ENCODE measurements around the gene TOP3B.

TOP3B gene

DNA sequence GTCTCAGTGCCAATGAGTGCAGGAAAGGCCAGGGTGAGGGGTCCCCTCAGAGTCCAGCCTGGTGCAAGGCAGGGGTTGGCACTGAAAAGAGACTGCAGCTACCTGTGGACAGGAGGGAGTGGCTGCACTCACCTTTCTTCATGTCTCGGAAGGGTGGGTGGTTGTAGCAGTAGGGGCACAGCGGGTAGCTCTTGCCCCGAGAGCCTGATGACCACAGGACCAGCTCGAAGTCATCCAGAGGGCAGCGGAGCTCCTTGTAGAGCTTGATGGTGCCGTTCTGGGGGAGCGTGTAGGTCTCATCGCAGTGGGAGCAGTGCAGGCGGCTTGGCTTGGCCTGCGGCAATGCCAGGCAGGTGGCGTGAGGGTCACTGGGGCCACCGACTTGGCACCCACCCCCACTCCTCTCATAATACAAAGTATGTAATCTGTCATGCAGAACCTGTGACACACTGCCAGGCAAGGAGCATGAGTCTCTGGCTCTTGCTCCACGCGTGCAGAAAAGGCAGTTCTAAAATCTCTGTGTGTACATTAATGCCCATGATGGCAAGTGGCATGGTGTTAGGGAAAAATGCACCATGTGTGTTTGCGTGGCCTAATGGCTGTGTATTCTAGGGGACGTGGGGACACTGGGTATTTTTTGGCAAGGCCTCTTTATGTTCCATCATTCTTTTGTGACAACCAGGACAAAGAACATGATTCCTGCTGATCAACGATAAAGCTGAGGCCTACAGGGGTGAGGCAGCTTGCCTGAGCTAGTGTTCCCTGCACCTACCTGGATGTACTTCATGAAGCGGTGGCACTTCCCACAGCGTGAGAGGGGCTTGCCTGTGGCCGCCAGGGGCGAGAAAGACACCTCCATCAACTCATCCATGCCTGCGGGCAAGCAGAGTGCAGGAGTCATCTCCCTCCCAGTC is 24.0 kb downstream of the TOP3B start:
- DNase-seq (ENCODE audit: low read depth) = no peak
- H3K36me3 ChIP-seq (ENCODE audit: control insufficient read depth, insufficient read depth, low read length, severe bottlenecking) = peaks cover 37% of the 10 kb centered on the region

DNA sequence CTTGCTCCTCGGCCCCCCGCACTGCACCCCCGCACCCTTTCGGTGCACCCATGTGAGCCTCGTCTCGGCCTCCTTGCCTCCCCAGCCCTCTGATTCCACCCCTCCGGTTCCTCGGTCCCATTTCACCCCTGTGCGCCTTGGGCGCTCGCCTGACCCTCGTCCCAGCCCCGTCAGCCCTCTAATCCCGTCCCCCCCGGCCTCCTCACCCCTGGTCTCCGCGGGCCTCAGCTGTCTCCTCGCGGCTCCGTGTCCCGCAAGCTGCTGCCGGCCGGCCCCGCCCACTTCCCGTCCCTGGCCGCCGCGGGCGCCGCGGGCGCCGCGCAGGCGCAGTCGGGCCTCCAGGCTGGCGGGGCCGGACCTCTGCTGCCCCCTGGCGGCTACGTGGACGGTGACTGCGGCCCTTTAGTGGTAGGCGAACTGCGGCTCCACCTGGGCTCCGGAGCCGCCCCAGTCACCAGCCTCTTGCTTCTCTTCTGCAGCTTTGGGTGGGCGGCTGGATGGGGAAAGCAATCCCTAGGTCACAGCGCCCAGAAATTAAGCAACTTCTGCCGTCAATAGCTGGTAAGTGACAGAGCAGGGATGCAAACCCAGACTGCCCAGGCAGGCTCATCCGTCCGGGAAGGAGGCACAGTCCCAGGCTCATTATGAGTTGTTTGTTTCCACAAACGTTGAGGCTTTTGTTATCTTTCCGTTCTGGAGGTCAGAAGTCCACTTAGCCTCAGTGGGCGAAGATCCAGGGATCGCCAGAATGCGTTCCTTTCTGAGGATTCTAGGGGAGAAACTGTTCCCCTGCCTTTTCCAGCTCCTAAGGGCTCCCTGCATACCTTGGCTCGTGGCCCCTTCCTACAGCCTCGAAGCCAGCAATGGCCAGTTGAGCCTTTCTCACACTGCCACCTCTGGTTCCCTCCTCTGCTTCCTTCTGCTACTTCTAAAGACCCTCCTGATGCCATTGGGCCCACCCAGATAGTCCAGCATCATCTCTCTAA is 29.7 kb downstream of the TOP3B start, which contains the start of gene PPM1F:
Gene PPM1F, minus strand, starts transcription at position 263 of the 986 bp plus-strand sequence. CDS start 6,800 bp downstream, outside the sequence.
- H3K9ac ChIP-seq (ENCODE audit: low read length) = peak within 1 kb of the TSS; percentile 87
- peak within 1 kb of the TSS; percentile 82 for H3K4me3 ChIP-seq (ENCODE audit: low read length)
- peaks cover 14% of the 10 kb centered on the region for H3K4me1 ChIP-seq (ENCODE audit: control insufficient read depth, insufficient read depth, low read length)
- H3K9me3 ChIP-seq (ENCODE audit: control insufficient read depth, low read length) = no peaks in the 10 kb centered on the region
- no peaks in the 10 kb centered on the region for H3K27me3 ChIP-seq (replicated peaks; ENCODE audit: control insufficient read depth, insufficient read depth, low read length)
- H3K36me3 ChIP-seq (ENCODE audit: control insufficient read depth, insufficient read depth, low read length, severe bottlenecking) = no peaks in the 10 kb centered on the region
- DNase-seq (ENCODE audit: low read depth) = peak; percentile 92

More for the DNA sequence above, 24.0 kb downstream of the TOP3B start:
- Histone ChIP-seq H3K4me3 (ENCODE audit: low read length) (no peak overlapping the region), H3K4me1 (ENCODE audit: control insufficient read depth, insufficient read depth, low read length) (peaks cover 10% of the 10 kb centered on the region), H3K27me3 (replicated peaks; ENCODE audit: control insufficient read depth, insufficient read depth, low read length) (no peaks in the 10 kb centered on the region), H3K9me3 (ENCODE audit: control insufficient read depth, low read length) (no peaks in the 10 kb centered on the region), H3K9ac (ENCODE audit: low read length) (no peak overlapping the region)

DNA sequence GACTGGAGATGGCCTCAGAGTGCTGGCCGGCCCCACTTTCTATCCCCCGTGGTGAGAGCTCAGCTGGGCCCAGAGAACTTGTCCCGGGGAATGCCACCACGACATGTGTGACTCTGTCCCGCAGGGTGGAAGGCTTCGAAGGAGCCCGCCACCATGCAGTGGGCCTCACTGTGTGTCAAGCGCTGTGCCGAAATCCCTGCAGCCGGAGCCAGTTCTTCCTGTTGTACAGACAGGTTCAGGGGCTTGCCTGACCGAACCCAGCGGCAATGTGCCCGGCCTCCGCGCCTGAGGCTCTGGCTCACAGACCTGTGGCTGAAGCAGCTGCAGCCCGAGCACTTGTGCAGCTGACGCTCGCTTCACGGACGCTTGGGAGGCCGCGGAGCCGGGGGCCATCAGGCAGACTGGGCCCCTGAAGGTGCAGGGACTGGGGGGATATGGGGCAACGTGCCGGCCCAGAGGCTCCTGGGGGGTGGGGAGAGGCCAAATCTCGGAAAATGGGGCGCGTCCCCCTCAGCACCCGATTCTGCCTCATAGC is 30.6 kb downstream of the TOP3B start:
- Histone ChIP-seq H3K27me3 (replicated peaks; ENCODE audit: control insufficient read depth, insufficient read depth, low read length) (no peaks in the 10 kb centered on the region), H3K4me1 (ENCODE audit: control insufficient read depth, insufficient read depth, low read length) (peaks cover 22% of the 10 kb centered on the region), H3K36me3 (ENCODE audit: control insufficient read depth, insufficient read depth, low read length, severe bottlenecking) (no peaks in the 10 kb centered on the region), H3K4me3 (ENCODE audit: low read length) (peak overlapping the region; percentile 82), H3K9ac (ENCODE audit: low read length) (peak overlapping the region; percentile 87), H3K9me3 (ENCODE audit: control insufficient read depth, low read length) (no peaks in the 10 kb centered on the region)
- peak; percentile 65 for DNase-seq (ENCODE audit: low read depth)

DNA sequence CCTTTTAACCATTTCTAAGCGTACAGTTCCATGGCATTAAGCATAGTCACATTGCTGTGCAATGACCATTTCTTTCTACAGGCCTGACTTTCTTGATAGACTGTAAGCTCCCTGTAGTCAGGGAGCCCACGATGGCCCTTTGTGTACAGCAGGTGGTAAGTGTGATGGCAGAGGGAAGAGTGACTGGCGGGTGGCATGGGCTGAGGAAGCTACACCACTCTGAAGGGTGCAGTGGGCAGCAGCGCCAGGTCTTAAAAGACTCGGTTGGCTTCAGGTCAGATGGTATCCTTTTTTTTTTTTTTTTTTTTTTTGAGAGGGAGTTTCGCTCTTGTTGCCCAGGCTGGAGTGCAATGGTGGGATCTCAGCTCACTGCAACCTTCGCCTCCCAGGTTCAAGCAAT is 31.5 kb downstream of the TOP3B start:
- DNase-seq (ENCODE audit: low read depth) = no peak

DNA sequence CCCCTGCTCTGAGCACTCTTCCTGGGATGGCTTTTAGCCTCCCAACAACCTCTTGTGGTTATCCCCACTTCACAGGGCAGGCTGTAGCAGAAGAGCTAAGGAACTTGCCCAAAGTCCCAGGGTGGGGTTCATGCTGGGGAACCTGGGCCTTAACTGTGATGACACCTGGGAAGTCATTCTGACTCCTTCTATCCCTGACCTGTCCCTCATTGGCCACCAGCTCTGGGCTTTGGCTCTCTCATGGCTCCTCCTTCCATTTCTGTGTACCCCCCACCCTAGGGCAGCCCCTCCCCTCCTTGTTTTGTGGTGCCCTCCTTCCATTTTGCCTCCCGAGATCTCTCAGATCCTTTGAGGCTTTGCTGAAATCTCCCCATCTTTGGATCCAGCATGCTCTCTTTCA is 32.6 kb downstream of the TOP3B start:
- Histone ChIP-seq H3K4me3 (ENCODE audit: low read length) (no peak overlapping the region), H3K9me3 (ENCODE audit: control insufficient read depth, low read length) (no peaks in the 10 kb centered on the region), H3K27me3 (replicated peaks; ENCODE audit: control insufficient read depth, insufficient read depth, low read length) (no peaks in the 10 kb centered on the region), H3K4me1 (ENCODE audit: control insufficient read depth, insufficient read depth, low read length) (peaks cover 27% of the 10 kb centered on the region), H3K36me3 (ENCODE audit: control insufficient read depth, insufficient read depth, low read length, severe bottlenecking) (peaks cover 11% of the 10 kb centered on the region), H3K9ac (ENCODE audit: low read length) (no peak overlapping the region)
- no peak for DNase-seq (ENCODE audit: low read depth)

More for the DNA sequence above, 31.5 kb downstream of the TOP3B start:
- H3K36me3 ChIP-seq (ENCODE audit: control insufficient read depth, insufficient read depth, low read length, severe bottlenecking) = peaks cover under 1% of the 10 kb centered on the region
- H3K27me3 ChIP-seq (replicated peaks; ENCODE audit: control insufficient read depth, insufficient read depth, low read length) = no peaks in the 10 kb centered on the region
- peaks cover 27% of the 10 kb centered on the region for H3K4me1 ChIP-seq (ENCODE audit: control insufficient read depth, insufficient read depth, low read length)
- no peak overlapping the region for H3K9ac ChIP-seq (ENCODE audit: low read length)
- no peaks in the 10 kb centered on the region for H3K9me3 ChIP-seq (ENCODE audit: control insufficient read depth, low read length)
- H3K4me3 ChIP-seq (ENCODE audit: low read length) = no peak overlapping the region

DNA sequence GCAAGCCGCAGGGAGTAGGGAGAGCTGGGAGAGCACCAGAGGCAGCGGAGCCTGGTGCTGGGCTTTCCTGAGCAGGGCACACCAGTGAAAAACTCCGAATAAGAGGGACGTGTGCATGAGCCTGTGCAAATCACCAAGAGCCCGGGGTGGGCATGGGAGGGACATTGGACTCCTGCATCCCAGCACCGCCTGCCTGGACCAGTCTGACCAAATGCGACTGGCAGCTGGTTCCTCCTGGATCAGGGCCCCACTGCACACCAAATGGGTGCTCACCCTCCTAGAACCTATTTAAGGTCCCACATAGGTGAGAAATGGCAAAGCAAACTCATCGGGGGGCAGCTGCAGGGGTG is 33.0 kb downstream of the TOP3B start:
- H3K27me3 ChIP-seq (replicated peaks; ENCODE audit: control insufficient read depth, insufficient read depth, low read length) = no peaks in the 10 kb centered on the region
- H3K4me3 ChIP-seq (ENCODE audit: low read length) = no peak overlapping the region
- peaks cover 27% of the 10 kb centered on the region for H3K4me1 ChIP-seq (ENCODE audit: control insufficient read depth, insufficient read depth, low read length)
- no peak overlapping the region for H3K9ac ChIP-seq (ENCODE audit: low read length)
- no peak for DNase-seq (ENCODE audit: low read depth)
- H3K9me3 ChIP-seq (ENCODE audit: control insufficient read depth, low read length) = no peaks in the 10 kb centered on the region
- H3K36me3 ChIP-seq (ENCODE audit: control insufficient read depth, insufficient read depth, low read length, severe bottlenecking) = peaks cover 15% of the 10 kb centered on the region

DNA sequence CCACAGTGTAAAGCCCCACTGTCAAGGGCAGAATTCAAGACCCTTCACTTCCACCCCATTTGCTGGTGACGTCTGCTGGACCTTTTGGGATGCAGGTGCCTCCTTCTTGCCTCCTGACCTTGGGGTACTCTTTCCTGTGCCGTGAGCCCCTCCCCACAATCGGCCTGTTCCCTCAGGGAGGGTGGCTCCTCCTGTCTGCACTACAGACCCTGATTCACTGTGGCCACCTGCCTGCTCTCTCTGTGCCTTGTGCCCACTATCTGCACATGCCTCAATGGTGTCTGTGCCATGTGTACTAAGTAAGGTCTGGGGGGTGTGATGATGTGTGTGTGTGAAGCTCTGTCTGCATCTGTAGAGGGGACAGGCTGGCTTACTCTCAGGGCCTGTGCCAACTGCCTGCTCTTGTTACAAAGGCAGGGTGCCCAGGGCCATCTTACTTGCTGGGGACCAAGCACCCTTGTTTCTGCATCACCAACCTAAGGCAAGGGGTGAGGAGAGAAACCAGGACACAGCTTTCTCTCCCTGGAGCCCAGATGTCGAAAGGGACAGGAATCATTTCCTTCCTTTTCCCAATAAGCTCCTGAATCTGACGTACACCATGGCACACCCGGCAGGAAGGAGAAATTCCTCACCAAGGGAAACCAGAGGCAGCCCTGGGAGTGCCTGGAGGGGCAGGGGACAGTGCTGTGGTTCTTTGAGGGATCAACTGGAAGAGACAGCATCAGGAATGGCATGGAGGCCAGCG is 33.6 kb downstream of the TOP3B start:
- H3K9ac ChIP-seq (ENCODE audit: low read length) = no peak overlapping the region
- no peaks in the 10 kb centered on the region for H3K9me3 ChIP-seq (ENCODE audit: control insufficient read depth, low read length)
- no peak for DNase-seq (ENCODE audit: low read depth)
- H3K4me1 ChIP-seq (ENCODE audit: control insufficient read depth, insufficient read depth, low read length) = peaks cover 27% of the 10 kb centered on the region
- no peaks in the 10 kb centered on the region for H3K27me3 ChIP-seq (replicated peaks; ENCODE audit: control insufficient read depth, insufficient read depth, low read length)
- peaks cover 20% of the 10 kb centered on the region for H3K36me3 ChIP-seq (ENCODE audit: control insufficient read depth, insufficient read depth, low read length, severe bottlenecking)
- no peak overlapping the region for H3K4me3 ChIP-seq (ENCODE audit: low read length)

DNA sequence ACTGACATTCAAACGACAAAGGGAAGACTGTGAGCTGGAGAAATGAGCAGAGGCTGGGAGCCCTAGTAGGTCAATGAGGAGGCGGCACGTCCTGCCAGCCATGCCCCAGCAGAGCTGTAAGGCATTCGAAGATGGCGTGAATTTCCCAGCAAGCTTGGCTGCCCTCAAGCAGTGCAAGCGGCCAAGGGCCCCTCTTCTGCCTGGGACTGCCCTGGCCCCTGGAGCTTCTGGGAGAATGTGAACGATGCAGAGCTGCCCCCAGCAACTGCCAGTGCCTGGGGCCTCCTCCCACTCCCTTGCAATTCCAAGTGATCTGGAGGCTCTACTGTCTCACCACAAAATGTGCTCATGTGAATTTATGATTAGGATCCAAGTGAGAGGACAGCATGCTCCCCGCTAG is 34.2 kb downstream of the TOP3B start:
- no peaks in the 10 kb centered on the region for H3K27me3 ChIP-seq (replicated peaks; ENCODE audit: control insufficient read depth, insufficient read depth, low read length)
- H3K36me3 ChIP-seq (ENCODE audit: control insufficient read depth, insufficient read depth, low read length, severe bottlenecking) = peaks cover 22% of the 10 kb centered on the region
- no peaks in the 10 kb centered on the region for H3K9me3 ChIP-seq (ENCODE audit: control insufficient read depth, low read length)
- no peak for DNase-seq (ENCODE audit: low read depth)
- H3K4me3 ChIP-seq (ENCODE audit: low read length) = no peak overlapping the region
- peaks cover 27% of the 10 kb centered on the region for H3K4me1 ChIP-seq (ENCODE audit: control insufficient read depth, insufficient read depth, low read length)
- H3K9ac ChIP-seq (ENCODE audit: low read length) = no peak overlapping the region

DNA sequence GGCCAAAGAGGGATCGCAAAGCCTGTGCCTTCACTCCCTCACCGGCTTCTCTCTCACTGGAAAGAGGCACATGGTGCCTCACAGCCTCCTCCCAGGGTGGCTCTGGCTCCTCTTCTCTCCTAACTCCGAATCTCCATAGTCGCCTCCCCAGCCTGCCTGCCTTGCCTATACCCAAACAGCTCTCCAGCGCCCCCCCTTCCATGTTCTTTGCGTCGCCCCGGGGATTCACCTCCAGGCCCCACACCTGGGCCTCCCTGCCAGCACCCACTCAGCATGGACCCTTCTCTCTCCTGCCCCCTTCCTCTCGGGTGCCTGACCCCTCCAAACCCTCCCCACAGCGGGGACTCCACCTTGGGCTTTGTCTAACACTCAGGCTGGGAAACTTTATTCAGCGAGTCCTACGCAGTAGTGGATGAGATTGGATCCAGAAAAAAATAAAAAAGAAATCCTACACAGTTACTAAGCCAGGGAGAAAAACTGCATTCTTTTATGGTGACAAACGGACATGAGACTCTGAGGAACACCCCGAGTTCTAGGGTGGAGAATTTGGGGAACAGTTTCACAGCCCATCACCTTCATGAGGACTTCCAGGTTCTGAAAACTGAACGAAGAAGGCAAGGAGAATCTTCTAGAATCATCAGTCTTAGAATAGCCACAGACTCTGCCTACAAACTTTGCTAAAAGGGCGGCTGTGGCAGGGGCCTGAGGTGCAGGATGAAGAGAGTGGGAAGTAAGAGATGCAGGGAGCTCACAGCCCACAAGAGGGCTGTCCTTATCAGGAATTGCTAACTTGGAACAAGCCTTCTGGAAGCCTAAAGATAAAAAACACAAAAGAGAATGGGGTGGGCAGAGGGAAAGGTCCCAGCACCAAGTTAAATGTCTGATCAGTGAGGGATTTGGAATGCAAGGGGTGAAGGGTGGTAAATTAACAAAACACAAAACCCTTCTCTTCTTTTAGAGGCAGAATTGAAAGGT is 35.3 kb downstream of the TOP3B start:
- no peaks in the 10 kb centered on the region for H3K27me3 ChIP-seq (replicated peaks; ENCODE audit: control insufficient read depth, insufficient read depth, low read length)
- H3K36me3 ChIP-seq (ENCODE audit: control insufficient read depth, insufficient read depth, low read length, severe bottlenecking) = peaks cover 22% of the 10 kb centered on the region
- peak; percentile 71 for DNase-seq (ENCODE audit: low read depth)
- H3K9ac ChIP-seq (ENCODE audit: low read length) = peak overlapping the region; percentile 70
- H3K9me3 ChIP-seq (ENCODE audit: control insufficient read depth, low read length) = no peaks in the 10 kb centered on the region
- peaks cover 37% of the 10 kb centered on the region for H3K4me1 ChIP-seq (ENCODE audit: control insufficient read depth, insufficient read depth, low read length)
- peak overlapping the region; percentile 31 for H3K4me3 ChIP-seq (ENCODE audit: low read length)

Measured in adipocyte (in vitro differentiated cells).